ENCODE measurements around the gene EIF2AK2. TPM values are rescaled to one million over a fixed set of nuclear protein-coding genes. Genes with fewer than 3 reads are reported as not detected.
A peak's percentile ranks its signal among the peaks of the same experiment; 100 is the strongest.

The EIF2AK2 gene
- total and polyA plus RNA-seq, 10 of the 15 experiments (the other 5 are each of a cell fraction or from before 2014, with no cell fraction given), result 16.2 to 81.4 (median 63.3) TPM

- TF ChIP-seq PRDM15 (CRISPR knock-in tag; IDR thresholded peaks at IDR 0.05), result no peak
- TF ChIP-seq DPF2 (IDR thresholded peaks at IDR 0.05), result no peak
- no peak for TF ChIP-seq MEF2A (IDR thresholded peaks at IDR 0.05; ENCODE audit: insufficient read depth, low read depth, low read length)
- no peak for TF ChIP-seq ATF3 (IDR thresholded peaks at IDR 0.05; ENCODE audit: borderline replicate concordance, extremely low read depth, low read depth, low read length)
- no peak for TF ChIP-seq SIX5 (IDR thresholded peaks at IDR 0.05; ENCODE audit: low read depth, low read length, severe bottlenecking)
- TF ChIP-seq RAD51 (IDR thresholded peaks at IDR 0.05), result no peak
- TF ChIP-seq, protein P1, sequence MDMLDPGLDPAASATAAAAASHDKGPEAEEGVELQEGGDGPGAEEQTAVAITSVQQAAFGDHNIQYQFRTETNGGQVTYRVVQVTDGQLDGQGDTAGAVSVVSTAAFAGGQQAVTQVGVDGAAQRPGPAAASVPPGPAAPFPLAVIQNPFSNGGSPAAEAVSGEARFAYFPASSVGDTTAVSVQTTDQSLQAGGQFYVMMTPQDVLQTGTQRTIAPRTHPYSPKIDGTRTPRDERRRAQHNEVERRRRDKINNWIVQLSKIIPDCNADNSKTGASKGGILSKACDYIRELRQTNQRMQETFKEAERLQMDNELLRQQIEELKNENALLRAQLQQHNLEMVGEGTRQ (IDR thresholded peaks at IDR 0.05; ENCODE audit: borderline replicate concordance, low read depth, low read length), result no peak
- TF ChIP-seq ZNF274 (IDR thresholded peaks at IDR 0.05; ENCODE audit: insufficient read depth, insufficient read length), result no peak
- peak; percentile 59 for TF ChIP-seq IKZF1 (conservative IDR thresholded peaks at IDR 0.05)
- TF ChIP-seq PAX8 (IDR thresholded peaks at IDR 0.05), result no peak
- TF ChIP-seq, protein P2, sequence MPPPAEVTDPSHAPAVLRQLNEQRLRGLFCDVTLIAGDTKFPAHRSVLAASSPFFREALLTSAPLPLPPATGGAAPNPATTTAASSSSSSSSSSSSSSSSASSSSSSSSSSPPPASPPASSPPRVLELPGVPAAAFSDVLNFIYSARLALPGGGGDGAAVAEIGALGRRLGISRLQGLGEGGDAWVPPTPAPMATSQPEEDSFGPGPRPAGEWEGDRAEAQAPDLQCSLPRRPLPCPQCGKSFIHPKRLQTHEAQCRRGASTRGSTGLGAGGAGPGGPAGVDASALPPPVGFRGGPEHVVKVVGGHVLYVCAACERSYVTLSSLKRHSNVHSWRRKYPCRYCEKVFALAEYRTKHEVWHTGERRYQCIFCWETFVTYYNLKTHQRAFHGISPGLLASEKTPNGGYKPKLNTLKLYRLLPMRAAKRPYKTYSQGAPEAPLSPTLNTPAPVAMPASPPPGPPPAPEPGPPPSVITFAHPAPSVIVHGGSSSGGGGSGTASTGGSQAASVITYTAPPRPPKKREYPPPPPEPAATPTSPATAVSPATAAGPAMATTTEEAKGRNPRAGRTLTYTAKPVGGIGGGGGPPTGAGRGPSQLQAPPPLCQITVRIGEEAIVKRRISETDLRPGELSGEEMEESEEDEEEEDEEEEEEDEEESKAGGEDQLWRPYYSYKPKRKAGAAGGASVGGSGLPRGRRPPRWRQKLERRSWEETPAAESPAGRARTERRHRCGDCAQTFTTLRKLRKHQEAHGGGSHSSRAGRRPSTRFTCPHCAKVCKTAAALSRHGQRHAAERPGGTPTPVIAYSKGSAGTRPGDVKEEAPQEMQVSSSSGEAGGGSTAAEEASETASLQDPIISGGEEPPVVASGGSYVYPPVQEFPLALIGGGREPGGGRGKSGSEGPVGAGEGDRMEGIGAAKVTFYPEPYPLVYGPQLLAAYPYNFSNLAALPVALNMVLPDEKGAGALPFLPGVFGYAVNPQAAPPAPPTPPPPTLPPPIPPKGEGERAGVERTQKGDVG (CRISPR knock-in tag; IDR thresholded peaks at IDR 0.05), result no peak
- no peak for TF ChIP-seq ZNF592 (IDR thresholded peaks at IDR 0.05)
- peak; percentile 71; the same call in 1 of the 2 replicates for TF ChIP-seq ASH2L (IDR thresholded peaks at IDR 0.05; ENCODE audit: borderline replicate concordance, low read depth)
Measured at GRCh38 chr2:37156857-37157714, at the start of gene EIF2AK2 (continued).

Measured in GM12878 (cell line).